Endothelial cell of umbilical vein (primary cell): Measurements from ENCODE around the gene SMARCAL1. TPM values are rescaled to one million over a fixed set of nuclear protein-coding genes. Genes with fewer than 3 reads are reported as not detected.

Experiments used
- BruUV-seq: library from RNA; stranded (reverse); fragments of 400-500 nt; replicated peaks from 2 replicates; lab custom pipeline; 2021; lab: Mats Ljungman, UMichigan
- CTCF ChIA-PET: fragments of 300-600, 350-600 bp; sonication (Branson Sonifier 250); formaldehyde crosslinking; loops from one replicate; lab custom pipeline; 2021; ENCODE audit warnings: antibody characterized with exemption, inconsistent platforms; lab: Charles Lee
- POLR2A ChIA-PET: fragments of 300-600, 350-600 bp; sonication (Branson Sonifier 250); formaldehyde crosslinking; loops from one replicate; lab custom pipeline; 2021; ENCODE audit warnings: antibody characterized with exemption, inconsistent platforms; lab: Charles Lee
- DNase-seq: peaks from one replicate; pipeline ENCODE4 v3.0.0-alpha.2; 2011; ENCODE audit warnings: low read depth, low spot score
- FAIRE-seq: peaks from 2 replicates; lab custom pipeline; 2011; peaks lifted over from hg19 to GRCh38; lab: Jason Lieb, UNC
- H2AFZ ChIP-seq: 2 replicates; pipeline ENCODE4 v1.6.0; 2012; ENCODE audit warnings: low read depth, low read length, control low read depth, inconsistent platforms
- H3K27ac ChIP-seq: 2 replicates; pipeline ENCODE4 v1.5.1; 2011; ENCODE audit warnings: low read depth, mild to moderate bottlenecking, control low read depth, low read length, moderate library complexity; ENCODE audit not compliant: insufficient read depth
- H3K27me3 ChIP-seq, 2 experiments: 2 replicates each; pipeline versions ENCODE4 v1.6.0 to v1.6.1; 2011; ENCODE audit warnings: low read length in 2 of 2, mixed read lengths in 1 of 2; ENCODE audit not compliant: control insufficient read depth in 2 of 2, insufficient read depth in 2 of 2
- H3K36me3 ChIP-seq, 2 experiments: 2 replicates in 1 of 2; 3 replicates in 1 of 2; pipeline ENCODE4 v1.5.1; 2011; ENCODE audit warnings: low read length in 2 of 2, mild to moderate bottlenecking in 1 of 2, moderate library complexity in 1 of 2; ENCODE audit not compliant: control insufficient read depth in 2 of 2, insufficient read depth in 2 of 2; ENCODE audit errors: extremely low read depth in 1 of 2
- H3K4me1 ChIP-seq: 3 replicates; pipeline ENCODE4 v1.5.1; 2011; ENCODE audit warnings: mild to moderate bottlenecking, low read length; ENCODE audit not compliant: control insufficient read depth, insufficient read depth; ENCODE audit errors: extremely low read depth
- H3K4me2 ChIP-seq: 2 replicates; pipeline ENCODE4 v1.6.1; 2011; ENCODE audit warnings: low read length, control low read depth, mixed read lengths; ENCODE audit not compliant: insufficient read depth
- H3K4me3 ChIP-seq, 3 experiments: fragments of 200-600 bp in 1 of 3; sonication (generic), shearing (Covaris generic) in 1 of 3; replicated peaks in 1 of 3; 2 replicates each; pipeline ENCODE4 v1.5.1; 2011 to 2016; ENCODE audit warnings: control low read depth in 3 of 3, low read length in 3 of 3, mild to moderate bottlenecking in 2 of 3, inconsistent platforms in 1 of 3, low read depth in 1 of 3, moderate library complexity in 1 of 3; ENCODE audit not compliant: insufficient read depth in 1 of 3
- H3K79me2 ChIP-seq: 2 replicates; pipeline ENCODE4 v1.6.0; 2012; ENCODE audit warnings: low read length, inconsistent platforms; ENCODE audit not compliant: control insufficient read depth, insufficient read depth
- H3K9ac ChIP-seq: replicated peaks from 2 replicates; pipeline ENCODE3; 2011; ENCODE audit warnings: low read length, control low read depth; ENCODE audit not compliant: insufficient read depth; ENCODE audit errors: extremely low read depth
- H3K9me1 ChIP-seq: replicated peaks from 3 replicates; pipeline ENCODE4 v1.6.0; 2011; ENCODE audit warnings: mild to moderate bottlenecking, low read length; ENCODE audit not compliant: control insufficient read depth, insufficient read depth; ENCODE audit errors: extremely low read depth
- H3K9me3 ChIP-seq: replicated peaks from 2 replicates; pipeline ENCODE4 v1.5.1; 2012; ENCODE audit warnings: low read length, inconsistent platforms; ENCODE audit not compliant: control insufficient read depth, insufficient read depth
- H4K20me1 ChIP-seq: replicated peaks from 2 replicates; pipeline ENCODE3; 2011; ENCODE audit warnings: mild to moderate bottlenecking, low read length; ENCODE audit not compliant: control insufficient read depth, insufficient read depth; ENCODE audit errors: extremely low read depth
- EZH2 ChIP-seq: IDR thresholded peaks from 2 replicates; pipeline ENCODE4 v1.6.1; 2012; ENCODE audit warnings: borderline replicate concordance, low read depth, mild to moderate bottlenecking, moderate library complexity, low read length, inconsistent platforms; ENCODE audit not compliant: severe bottlenecking
- FOS ChIP-seq: IDR thresholded peaks from 2 replicates; pipeline ENCODE4 v1.6.1; 2011; ENCODE audit warnings: mild to moderate bottlenecking, low read length, moderate library complexity, borderline replicate concordance; ENCODE audit not compliant: insufficient read depth
- GATA2 ChIP-seq: IDR thresholded peaks from 2 replicates; pipeline ENCODE4 v1.7.0; 2011; ENCODE audit warnings: low read depth, mild to moderate bottlenecking, moderate library complexity, mixed read lengths, low read length; ENCODE audit not compliant: insufficient read length, insufficient read depth
- JUN ChIP-seq: IDR thresholded peaks from 2 replicates; pipeline ENCODE4 v1.6.1; 2011; ENCODE audit warnings: borderline replicate concordance, low read depth; ENCODE audit not compliant: insufficient read length, insufficient read depth
- MYC ChIP-seq: IDR thresholded peaks from one replicate; pipeline ENCODE4 v1.6.1; 2011; ENCODE audit warnings: mild to moderate bottlenecking, low read depth, low read length
- POLR2A ChIP-seq: IDR thresholded peaks from 2 replicates; pipeline ENCODE4 v1.6.1; 2012; ENCODE audit warnings: low read depth, mild to moderate bottlenecking, control low read depth, low read length
- POLR2AphosphoS5 ChIP-seq: IDR thresholded peaks from 2 replicates; pipeline ENCODE4 v1.6.1; 2012; ENCODE audit warnings: low read depth, mild to moderate bottlenecking, control low read depth, low read length, moderate library complexity; ENCODE audit not compliant: insufficient read depth
- dilution Hi-C: fragments of 300-500 bp; cut with MboI; formaldehyde crosslinking; loops from one replicate; pipeline ENCODE4 v1.15.0; 2019; ENCODE audit warnings: low sequenced_read_pairs; ENCODE audit not compliant: extremely low pct_ligation_motif_present
- intact Hi-C: fragments of 100-400 bp; cut with micrococcal nuclease; formaldehyde crosslinking; loops from one replicate; pipeline ENCODE4 v1.10.0; 2022
- polyA plus RNA-seq, 4 experiments: library from polyadenylated mRNA; depleted of rRNA in 3 of 4; stranded (reverse) in 3 of 4; unstranded in 1 of 4; fragments of >200 nt; gene quantifications; 2 replicates each; pipeline versions ENCODE4 v1.2.1 to v1.2.3, GENCODE V29; 2011 to 2012; ENCODE audit warnings: missing spikeins in 1 of 4
- total RNA-seq: library from RNA; stranded (reverse); gene quantifications from 2 replicates; pipeline ENCODE4 v1.2.3, GENCODE V29; 2021
- TF ChIP-seq, protein P1 (sequence below), 2 donors: IDR thresholded peaks; 1 replicate in 1 of 2; 2 replicates in 1 of 2; pipeline ENCODE4 v1.5.1; 2011; ENCODE audit warnings: low read length in 2 of 2, mild to moderate bottlenecking in 2 of 2, moderate library complexity in 2 of 2, control low read depth in 1 of 2, inconsistent platforms in 1 of 2, low read depth in 1 of 2; ENCODE audit not compliant: insufficient read depth in 1 of 2; ENCODE audit errors: extremely low read depth in 1 of 2
- TF ChIP-seq, protein P2 (sequence below): IDR thresholded peaks from 2 replicates; pipeline ENCODE4 v1.6.1; 2011; ENCODE audit not compliant: insufficient read depth, insufficient read length

Gene SMARCAL1
- total and polyA plus RNA-seq, 2 donors (not counting 3 experiments of a cell fraction or from before 2014, with no cell fraction given) = 25.4 to 30.7 TPM

DNA sequence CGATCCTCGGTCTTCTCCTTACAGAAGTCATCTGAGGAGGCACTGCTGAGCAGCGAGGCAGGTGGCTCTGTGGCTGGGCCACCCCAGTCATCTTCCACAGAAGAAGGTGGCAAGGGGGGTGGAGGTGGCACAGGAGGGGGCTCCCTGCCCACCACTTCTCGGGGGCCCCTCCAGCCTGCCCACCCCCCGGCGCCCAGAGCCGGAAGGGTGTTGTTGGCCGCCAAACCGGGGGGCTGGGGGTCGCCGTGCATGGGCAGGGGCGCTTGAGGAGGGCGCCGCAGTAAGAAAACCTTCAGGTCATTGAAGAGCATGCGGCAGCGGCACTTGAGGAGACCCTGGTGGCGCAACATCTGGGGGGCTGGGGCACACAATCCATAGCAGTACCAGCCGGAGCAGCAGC, 42.5 kb upstream of the SMARCAL1 start:
- peaks cover 22% of the 10 kb centered on the region for H3K79me2 ChIP-seq
- H3K27ac ChIP-seq = no peak overlapping the region
- no peaks in the 10 kb centered on the region for H3K27me3 ChIP-seq
- H3K36me3 ChIP-seq = no peaks in the 10 kb centered on the region
- no peak for DNase-seq
- H3K9ac ChIP-seq = no peak overlapping the region
- CTCF ChIA-PET = no interaction called here
- intact Hi-C loops = no loop called here
- POLR2A ChIA-PET = no interaction called here
- H3K4me1 ChIP-seq = peaks cover 57% of the 10 kb centered on the region
- no peaks in the 10 kb centered on the region for H3K9me3 ChIP-seq
- dilution Hi-C loops = no loop called here
- peak overlapping the region; percentile 94 for H3K4me2 ChIP-seq
- TF ChIP-seq GATA2 (no peak), EZH2 (no peak), MYC (no peak), POLR2AphosphoS5 (no peak), JUN (no peak), FOS (no peak), POLR2A (no peak)
- TF ChIP-seq, protein P1, sequence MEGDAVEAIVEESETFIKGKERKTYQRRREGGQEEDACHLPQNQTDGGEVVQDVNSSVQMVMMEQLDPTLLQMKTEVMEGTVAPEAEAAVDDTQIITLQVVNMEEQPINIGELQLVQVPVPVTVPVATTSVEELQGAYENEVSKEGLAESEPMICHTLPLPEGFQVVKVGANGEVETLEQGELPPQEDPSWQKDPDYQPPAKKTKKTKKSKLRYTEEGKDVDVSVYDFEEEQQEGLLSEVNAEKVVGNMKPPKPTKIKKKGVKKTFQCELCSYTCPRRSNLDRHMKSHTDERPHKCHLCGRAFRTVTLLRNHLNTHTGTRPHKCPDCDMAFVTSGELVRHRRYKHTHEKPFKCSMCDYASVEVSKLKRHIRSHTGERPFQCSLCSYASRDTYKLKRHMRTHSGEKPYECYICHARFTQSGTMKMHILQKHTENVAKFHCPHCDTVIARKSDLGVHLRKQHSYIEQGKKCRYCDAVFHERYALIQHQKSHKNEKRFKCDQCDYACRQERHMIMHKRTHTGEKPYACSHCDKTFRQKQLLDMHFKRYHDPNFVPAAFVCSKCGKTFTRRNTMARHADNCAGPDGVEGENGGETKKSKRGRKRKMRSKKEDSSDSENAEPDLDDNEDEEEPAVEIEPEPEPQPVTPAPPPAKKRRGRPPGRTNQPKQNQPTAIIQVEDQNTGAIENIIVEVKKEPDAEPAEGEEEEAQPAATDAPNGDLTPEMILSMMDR (IDR thresholded peaks at IDR 0.05; ENCODE audit: extremely low read depth in 1 of 2, insufficient read depth in 1 of 2, low read depth in 1 of 2, low read length in 2 of 2) = no peak
- TF ChIP-seq, protein P2, sequence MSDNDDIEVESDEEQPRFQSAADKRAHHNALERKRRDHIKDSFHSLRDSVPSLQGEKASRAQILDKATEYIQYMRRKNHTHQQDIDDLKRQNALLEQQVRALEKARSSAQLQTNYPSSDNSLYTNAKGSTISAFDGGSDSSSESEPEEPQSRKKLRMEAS = no peak
- H3K4me3 ChIP-seq = no peak overlapping the region
- no peak for FAIRE-seq
- BruUV-seq = no TSS peak
- H4K20me1 ChIP-seq = peaks cover 2% of the 10 kb centered on the region
- H3K9me1 ChIP-seq = no peaks in the 10 kb centered on the region
- H2AFZ ChIP-seq = no peak overlapping the region
